HEK293T (cell line): ENCODE results near the gene NAV2.

Experiments used
- ARNT ChIP-seq: fragments of 450-650 bp; IDR thresholded peaks from 2 replicates; pipeline ENCODE4 v1.6.1; 2017; ENCODE audit warnings: mild to moderate bottlenecking
- FOXA1 ChIP-seq: fragments of 450-650 bp; IDR thresholded peaks from 2 replicates; pipeline ENCODE4 v1.6.1; 2016; ENCODE audit warnings: mild to moderate bottlenecking
- FOXM1 ChIP-seq: fragments of 450-650 bp; IDR thresholded peaks from 2 replicates; pipeline ENCODE4 v1.6.1; 2017; ENCODE audit warnings: mild to moderate bottlenecking, borderline replicate concordance
- L3MBTL2 ChIP-seq: fragments of 450-650 bp; conservative IDR thresholded peaks from 2 replicates; pipeline ENCODE4 v1.6.1; 2016; ENCODE audit warnings: mild to moderate bottlenecking
- NFRKB ChIP-seq: fragments of 450-650 bp; IDR thresholded peaks from 2 replicates; pipeline ENCODE4 v1.6.1; 2016; ENCODE audit warnings: mild to moderate bottlenecking, moderate library complexity
- SP1 ChIP-seq: fragments of 450-650 bp; IDR thresholded peaks from 2 replicates; pipeline ENCODE4 v1.6.1; 2017
- ZNF384 ChIP-seq: fragments of 450-650 bp; IDR thresholded peaks from 2 replicates; pipeline ENCODE4 v1.6.1; 2016
- TF ChIP-seq, protein P1 (sequence below): fragments of 450-650 bp; IDR thresholded peaks from 2 replicates; pipeline ENCODE4 v1.6.1; 2016

DNA sequence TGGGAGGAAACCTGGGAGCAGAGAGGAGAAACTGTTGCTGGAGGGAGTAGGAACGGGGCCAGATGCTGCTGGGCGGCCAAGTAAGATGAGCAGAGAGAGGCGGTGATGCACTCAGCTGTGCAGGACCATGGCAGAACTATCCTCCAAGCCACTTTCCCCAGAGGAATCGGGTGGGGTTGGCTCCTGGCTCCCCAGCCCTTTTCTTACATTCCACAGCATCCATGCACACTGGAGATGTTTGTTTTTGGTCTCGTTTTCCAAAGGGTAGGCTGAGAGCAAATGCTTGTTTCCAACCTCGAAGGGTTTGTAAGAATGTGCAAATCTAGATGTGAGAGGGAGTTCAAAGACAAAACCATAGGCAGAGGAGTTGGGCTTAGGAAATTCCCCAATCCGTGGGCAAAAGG, 374.5 kb downstream of the NAV2 start:
- TF ChIP-seq, protein P1, sequence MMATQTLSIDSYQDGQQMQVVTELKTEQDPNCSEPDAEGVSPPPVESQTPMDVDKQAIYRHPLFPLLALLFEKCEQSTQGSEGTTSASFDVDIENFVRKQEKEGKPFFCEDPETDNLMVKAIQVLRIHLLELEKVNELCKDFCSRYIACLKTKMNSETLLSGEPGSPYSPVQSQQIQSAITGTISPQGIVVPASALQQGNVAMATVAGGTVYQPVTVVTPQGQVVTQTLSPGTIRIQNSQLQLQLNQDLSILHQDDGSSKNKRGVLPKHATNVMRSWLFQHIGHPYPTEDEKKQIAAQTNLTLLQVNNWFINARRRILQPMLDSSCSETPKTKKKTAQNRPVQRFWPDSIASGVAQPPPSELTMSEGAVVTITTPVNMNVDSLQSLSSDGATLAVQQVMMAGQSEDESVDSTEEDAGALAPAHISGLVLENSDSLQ, result no peak
- TF ChIP-seq L3MBTL2 (no peak), ZNF384 (no peak), FOXA1 (no peak), ARNT (no peak), FOXM1 (no peak), SP1 (no peak), NFRKB (no peak)
